Stimulated activated CD4-positive, alpha-beta T cell treated with anti-CD3 and anti-CD28 coated beads, Interleukin-15, amount 100 ng/mL, for 1 hour (primary cell): ENCODE data around the gene MRPS25.
"Not testable (repeated sequence)": the region's sequence is repeated elsewhere in the genome, so short reads cannot be mapped to it uniquely, and the experiment has no call there.

ENCODE experiments used
- DNase-seq, 2 donors: peaks; one replicate each; pipeline ENCODE4 v3.0.0-alpha.2; 2020; ENCODE audit warnings: low read depth in 1 of 2, low spot score in 1 of 2

MRPS25 gene

DNA sequence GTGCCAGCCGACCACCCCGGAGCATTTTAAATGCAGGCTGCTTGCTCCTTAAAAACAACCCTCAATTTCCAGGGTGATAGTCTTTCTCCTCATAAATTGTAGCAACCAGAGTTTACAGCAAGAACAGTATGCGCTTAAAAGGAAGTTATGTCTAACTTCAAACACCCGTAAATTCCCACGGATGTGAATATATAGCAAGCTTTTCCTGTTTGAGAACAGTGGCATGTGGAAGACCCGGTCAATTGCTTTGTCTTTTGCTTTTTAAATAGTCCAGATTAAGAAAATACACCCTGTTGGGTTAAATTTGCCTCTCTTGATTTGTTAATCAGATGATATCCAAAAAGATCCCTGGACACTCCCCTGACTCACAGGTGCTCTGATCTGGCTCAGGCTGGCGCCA lies 20.8 kb downstream of the MRPS25 start:
- DNase-seq, result no peak

DNA sequence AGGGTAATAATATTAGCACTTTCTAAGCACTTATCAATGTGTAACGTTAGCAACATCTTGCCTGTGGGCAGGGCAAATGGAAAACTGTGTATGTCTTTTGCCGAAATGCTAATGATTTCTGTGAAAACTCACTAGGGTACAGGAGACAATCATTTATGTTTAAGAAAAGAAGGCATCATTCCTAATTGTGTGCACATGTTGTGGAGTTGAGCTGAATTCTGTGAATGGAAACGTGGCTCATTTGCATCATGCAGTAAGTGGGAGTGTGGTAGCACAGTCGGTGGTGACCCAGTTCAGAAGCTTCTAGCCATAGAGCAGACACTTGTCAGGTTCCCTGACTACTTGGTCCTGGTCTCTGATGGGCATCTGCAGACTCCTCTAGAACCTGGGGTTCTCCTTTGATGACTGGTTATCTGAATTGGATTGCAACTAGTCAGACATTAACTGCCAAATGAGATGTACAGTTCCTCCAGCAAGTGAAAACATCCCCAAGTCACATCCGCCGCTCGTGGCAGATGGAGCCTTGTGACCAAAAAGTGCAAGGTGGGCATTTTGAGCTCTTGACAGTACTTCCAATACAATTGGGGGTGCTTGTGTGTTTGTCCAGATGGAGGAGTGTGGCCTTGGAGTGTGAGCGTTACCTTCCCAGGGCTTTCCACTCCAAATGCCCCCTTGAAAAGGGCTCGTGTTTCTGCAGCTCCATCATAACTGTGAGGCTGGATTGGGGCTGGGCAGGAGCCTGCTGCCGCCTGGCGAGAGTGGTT lies 21.5 kb downstream of the MRPS25 start:
- no peak for DNase-seq

DNA sequence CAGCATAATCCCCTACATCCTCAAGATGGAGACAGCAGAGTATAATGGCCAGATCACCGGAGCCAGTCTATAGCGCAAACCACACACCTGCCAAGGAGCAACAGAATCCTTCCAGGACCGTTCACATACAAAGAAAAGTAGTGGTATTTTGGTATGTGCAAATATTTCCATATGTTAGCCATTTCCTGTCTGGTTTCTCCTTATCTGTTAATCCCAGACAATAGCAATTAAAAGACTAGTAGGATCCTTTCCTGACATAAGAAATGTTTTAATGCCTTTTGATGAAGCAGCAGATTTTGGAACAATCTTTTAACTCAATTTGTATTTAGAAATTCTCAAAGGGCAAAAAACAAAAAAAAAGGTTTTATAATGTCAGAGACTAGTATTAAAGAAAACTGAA lies 22.2 kb downstream of the MRPS25 start:
- DNase-seq, result no peak

DNA sequence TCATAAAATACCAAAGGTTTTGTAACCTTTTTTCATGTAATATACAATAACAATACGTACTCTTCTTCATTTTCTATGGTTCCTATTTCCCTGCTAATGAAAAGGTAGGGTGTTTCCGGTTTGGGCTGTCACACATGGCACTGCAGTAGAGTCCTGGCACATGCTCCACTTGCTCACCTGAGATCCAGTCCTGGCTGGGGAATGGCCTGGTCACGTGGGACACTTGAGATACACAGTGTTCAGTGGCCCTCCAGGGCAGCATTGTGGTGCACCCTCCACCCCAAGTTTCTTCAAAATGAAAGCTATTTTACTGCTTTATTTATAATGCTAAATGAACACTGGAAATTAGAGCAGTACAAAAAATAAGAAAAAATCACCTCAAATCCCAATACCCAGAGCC lies 23.2 kb downstream of the MRPS25 start:
- no peak for DNase-seq

DNA sequence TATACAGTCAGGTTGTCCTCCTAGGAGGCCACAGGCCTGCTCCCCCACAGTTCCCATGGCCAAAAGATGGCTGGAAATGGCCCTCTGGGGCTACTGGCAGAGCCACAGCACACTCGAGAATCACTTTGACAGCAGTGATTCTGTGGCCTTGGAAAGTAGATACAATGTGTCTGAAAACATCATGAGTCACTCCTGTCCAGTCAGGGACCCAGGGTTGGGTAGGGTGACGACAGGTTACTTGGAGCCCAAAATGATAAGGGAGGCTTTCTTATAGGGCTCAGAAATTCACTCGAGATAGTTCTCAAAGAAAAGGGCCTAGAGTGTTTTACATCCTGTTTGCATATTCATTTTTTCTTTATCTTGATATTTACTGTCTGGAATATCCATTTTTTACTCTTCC lies 24.3 kb downstream of the MRPS25 start:
- no peak for DNase-seq

DNA sequence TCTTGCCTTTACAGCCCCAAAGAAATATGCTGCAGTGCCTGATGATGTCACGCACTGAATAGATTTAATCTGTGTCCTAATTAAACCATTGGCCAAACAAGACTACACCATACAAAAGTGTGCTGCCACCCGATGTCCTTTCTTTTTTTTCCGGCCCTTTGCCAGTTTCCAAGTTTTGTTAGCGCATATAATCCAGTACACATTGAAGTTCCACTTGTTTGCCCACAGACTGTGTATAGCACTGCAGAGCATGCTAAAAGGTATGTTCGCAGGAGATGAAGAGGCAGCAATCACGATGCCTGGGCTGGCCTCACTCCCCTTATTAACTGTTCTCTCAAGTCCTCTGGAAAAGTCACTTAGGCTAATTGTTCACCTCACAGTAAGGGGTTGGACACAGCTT lies 26.8 kb downstream of the MRPS25 start:
- no peak for DNase-seq

DNA sequence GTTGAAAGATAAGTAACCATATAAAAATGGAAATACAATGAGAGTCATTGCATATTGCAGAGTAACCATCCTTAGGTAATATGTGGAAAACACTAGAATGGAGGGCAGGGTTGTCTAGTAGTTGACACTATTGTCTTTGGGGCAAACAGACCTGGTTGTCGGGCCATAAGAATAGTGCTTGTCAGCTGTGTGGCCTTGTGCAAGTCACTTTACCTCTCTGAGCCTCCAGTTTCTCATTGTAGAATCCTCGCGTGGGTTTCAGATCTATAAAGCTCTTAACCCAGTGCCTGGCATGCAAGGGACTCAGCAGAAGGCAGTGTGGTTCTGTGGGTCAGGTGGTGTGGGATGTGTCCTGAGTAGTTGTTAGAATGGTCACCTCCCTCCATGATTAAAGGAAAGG lies 32.0 kb downstream of the MRPS25 start:
- DNase-seq, result no peak

DNA sequence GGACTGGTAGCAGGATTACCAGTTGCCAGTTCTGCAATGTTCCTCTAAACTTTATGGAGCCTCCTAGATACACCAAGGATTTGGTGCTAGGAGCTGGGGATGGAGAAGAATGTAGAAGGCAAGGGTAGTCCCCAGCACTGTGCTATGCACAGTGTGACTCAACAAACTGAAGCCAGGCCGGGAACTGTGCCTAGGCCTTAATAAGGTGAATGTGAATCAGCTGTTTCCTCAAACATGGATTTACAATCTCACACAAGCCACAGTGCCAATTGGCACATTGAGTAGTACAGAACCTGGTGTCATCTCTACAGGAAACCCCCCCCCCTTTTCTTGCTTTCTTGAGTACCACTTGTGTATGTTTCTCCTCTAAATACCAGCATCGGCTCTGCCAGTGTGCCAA lies 32.5 kb downstream of the MRPS25 start:
- no peak for DNase-seq

DNA sequence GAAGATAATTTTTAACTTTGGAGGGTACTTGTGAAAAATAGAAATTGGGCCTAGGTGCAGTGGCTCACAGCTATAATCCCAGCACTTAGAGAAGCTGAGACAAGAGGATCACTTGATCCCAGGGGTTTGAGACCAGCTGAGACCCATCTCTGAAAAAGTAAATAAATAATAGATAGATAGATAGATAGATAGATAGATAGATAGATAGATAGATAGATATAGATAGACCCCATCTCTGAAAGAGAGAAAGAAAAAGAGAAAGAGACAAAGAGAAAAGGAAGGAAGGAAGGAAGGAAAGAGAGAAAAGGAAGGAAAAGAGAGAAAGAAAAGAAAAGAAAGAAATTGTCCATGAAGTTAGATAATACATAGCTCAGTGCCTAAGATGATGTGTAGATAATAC lies 35.5 kb downstream of the MRPS25 start:
- no peak for DNase-seq

DNA sequence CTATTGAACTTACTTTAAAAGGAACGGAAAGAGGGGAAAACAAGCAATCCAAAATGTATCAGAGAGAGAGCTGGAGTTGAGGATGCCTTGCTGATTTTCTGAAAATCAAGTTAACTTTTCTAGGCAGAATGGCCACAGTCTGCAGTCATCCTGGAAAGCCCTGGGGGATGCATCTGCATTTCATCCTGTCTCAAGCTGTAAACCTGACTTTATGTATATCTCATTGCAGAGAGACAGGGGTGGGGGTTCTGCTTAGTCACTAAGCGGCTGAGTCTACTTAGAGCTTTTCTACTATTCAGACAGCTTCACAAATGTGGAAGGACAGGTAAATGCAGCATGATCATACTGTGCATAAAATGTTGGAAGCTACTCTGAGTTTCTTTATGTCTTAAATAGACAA lies 41.4 kb downstream of the MRPS25 start:
- DNase-seq, result no peak

DNA sequence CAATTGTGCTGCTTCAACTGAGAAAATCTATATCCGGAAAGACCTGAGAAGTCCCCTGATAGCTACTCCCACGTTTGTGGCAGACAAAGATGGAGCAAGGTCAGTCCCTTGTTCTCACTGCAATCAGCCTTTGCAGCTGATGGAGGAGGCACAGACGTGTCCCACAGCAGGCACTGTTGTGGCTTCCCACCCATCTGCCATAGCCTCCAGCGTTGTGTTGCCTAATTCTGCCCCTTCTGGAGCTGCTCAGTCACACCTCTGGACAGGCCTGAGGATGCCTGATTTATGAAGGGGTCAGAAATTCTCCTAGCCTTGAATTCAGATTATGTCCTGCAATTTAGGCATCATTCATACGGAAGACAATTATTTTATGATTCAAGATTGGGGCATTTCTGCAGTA lies 41.9 kb downstream of the MRPS25 start:
- no peak for DNase-seq

DNA sequence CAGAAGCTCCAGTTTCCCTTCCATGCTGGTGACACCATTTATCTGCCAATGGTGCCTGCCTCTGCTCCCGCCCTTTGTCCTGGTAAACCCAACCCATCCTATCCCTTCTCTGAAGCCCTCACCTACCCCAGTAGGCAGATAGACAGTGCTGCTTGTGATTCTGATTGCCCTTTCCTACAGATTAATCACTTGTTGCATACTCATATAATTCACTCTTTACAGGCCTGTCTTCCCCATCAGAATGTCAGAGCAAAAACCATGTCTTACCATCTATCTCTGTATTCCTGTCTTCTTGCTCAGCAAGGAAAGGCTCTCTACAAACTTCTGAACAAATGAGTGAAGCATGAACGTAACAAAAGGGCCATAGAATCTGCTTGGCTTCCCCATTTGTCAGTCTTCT lies 47.9 kb downstream of the MRPS25 start:
- DNase-seq, result no peak

DNA sequence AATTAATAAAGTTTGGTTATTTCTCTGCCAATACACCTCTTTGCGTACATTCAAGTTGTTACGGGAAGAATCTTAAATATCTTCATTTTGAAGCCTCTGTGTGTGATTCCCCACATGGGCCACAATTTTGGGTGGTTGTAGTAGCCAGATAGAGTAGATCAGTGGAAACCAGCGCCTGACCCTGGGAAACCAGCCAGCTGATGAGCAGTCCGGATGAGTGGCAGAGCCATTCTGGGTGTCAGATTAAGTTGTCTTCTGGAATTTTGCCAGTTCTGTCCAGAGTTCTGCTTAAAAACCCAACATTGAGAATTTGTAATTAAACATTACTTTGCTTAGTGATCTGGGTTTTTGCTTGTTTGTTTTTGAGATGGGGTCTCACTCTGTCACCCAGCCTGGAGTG lies 49.7 kb downstream of the MRPS25 start:
- DNase-seq, result no peak

DNA sequence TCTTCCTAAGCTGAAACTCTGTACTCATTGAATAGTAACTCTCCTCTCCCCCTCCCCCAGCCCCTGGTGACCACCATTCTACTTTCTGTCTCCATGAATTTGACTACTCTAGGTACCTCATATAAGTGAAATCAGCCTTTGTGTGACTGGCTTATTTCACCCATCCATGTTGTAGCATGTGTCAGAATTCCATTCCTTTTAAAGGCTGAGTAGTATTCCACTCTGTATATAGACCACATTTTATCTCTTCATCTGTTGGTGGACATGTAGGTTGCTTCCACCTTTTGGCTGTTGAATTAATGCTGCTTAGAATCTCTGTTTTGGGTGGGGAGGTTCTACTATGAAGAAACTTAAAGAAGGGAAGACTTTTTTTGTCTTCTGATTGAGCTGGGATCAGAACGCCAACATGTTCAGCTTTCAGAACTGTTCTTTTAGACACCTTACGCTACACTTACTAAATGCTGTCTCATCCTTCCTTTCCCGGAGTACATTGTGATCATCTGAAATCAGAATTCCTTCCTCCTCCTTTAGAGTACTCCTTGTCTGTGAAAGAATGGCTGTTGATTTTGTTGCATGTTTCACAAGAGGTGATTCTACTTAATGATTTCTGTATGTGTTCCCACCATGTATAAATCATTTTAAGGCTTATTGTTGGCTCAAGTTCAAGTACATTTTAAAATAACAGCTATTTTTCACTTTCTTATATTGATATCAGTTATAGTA lies 50.3 kb downstream of the MRPS25 start:
- DNase-seq, result no peak

DNA sequence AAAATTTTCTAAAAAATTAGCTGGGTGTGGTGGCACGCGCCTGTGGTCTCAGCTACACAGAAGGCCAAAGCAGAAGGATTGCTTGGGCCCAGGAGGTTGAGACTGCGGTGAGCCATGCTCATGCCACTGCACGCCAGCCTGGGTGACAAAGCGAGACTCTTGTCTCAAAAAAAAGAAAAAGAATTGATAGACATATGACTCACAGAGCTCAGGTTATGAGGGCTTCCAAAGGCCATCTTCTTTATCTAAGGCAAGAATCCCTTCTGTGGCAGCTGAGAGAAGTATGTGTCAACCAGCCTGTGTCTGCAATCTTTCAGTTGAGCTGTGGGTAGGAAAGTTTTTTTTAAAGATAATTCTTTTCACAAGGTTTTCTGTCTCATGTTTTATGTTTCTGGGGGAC lies 53.9 kb downstream of the MRPS25 start:
- DNase-seq, result no peak

DNA sequence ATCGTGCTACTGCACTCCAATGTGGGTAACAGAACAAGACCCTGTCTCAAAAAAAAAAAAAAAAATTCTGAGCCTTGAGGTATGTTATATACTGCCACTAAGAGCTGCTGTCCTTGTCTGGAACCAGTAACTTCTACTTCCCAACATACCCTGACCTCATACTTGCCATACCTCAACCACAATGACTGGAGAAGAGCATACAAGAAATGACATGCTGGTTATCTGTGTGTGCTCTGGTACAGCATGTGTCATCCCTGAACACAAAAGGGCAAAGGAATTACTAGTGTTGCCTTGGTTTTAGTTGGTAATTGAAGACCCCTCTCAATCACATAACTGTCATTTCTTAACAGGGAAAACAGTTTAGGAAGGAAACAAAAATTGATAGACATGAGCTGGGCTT lies 54.5 kb downstream of the MRPS25 start:
- DNase-seq, result no peak

DNA sequence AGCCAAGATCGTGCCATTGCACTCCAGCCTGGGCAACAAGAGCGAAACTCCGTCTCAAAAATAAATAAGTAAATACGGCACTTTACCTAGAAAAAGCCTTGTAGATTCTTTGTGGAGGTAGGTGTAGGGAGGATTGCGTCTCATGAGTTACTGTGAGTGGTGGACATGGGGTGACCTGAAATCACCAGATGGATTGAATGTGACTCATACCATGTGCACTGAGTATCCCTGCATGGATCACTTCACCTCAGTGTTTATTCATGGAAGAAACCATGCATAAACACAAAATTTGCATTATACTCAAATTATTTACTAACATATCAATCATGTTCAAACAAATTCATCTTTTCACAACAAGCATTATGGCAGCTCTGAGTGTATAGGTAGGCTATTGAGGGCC lies 55.9 kb downstream of the MRPS25 start:
- no peak for DNase-seq

DNA sequence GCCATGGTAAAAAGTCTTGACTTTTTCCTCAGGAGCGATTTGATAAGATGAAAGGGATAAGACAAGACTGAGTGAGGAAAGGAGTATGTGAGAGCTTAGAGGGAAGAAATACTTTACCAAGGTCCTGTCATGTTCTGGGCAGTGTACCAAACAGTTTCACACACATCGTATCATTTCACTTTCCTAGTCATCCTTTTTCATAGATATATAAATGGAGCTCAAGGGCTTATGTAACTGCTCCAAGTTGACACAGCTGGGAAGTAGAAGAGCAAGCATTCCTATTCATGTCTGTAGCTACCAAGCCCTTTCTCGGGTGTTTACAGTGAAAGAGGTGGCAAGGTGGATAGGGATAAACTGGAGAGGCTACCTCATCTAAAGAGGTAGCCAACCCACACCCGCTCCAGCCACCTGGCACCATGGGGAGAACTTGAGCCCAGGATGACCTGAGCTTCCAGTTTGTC lies 57.4 kb downstream of the MRPS25 start:
- DNase-seq, result no peak

DNA sequence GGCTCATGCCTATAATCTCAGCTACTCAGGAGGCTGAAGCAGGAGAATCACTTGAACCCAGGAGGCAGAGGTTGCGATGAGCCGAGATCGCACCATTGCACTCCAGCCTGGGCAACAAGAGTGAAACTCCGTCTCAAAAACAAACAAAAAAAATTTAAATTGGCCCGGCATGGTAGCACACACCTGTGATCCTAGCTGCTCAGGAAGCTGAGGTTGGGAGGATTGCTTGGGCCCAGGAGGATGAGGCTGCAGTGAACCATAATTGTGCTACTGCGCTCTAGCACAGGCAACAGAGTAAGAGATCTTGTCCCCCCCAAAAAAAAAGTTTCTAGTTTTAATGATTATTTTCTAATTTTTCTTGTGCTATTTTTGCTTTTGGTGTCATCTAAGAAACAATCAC lies 65.9 kb downstream of the MRPS25 start:
- DNase-seq, result not testable (repeated sequence)
